Esophagus muscularis mucosa (tissue), 4 donors: ENCODE results near the gene CORO2B.

Experiments
- CTCF ChIP-seq, 3 experiments: fragments of 200-600 bp in 2 of 3; fragments of 450-650 bp in 1 of 3; sonication (generic) in 2 of 3; IDR thresholded peaks; one replicate each; pipeline ENCODE4 v1.5.1; 2017 to 2019; ENCODE audit warnings: antibody characterized with exemption in 3 of 3, mild to moderate bottlenecking in 2 of 3, moderate library complexity in 1 of 3
- EP300 ChIP-seq: sonication (generic); formaldehyde crosslinking; IDR thresholded peaks from one replicate; pipeline ENCODE4 v1.6.1; 2017; ENCODE audit warnings: antibody characterized with exemption
- POLR2A ChIP-seq: fragments of 450-650 bp; IDR thresholded peaks from one replicate; pipeline ENCODE4 v1.6.1; 2017; ENCODE audit warnings: antibody characterized with exemption, moderate library complexity, mild to moderate bottlenecking, low read depth
- POLR2AphosphoS5 ChIP-seq, 2 donors: sonication (generic); formaldehyde crosslinking; IDR thresholded peaks; one replicate each; pipeline ENCODE4 v1.6.1; 2017; ENCODE audit warnings: antibody characterized with exemption in 2 of 2

GRCh38 chr15:68572921-68573320 is 5.9 kb upstream of the CORO2B start:
- TF ChIP-seq CTCF (IDR thresholded peaks at IDR 0.05) = no peak
- no peak for TF ChIP-seq POLR2AphosphoS5 (IDR thresholded peaks at IDR 0.05)
- TF ChIP-seq POLR2A = no peak
- no peak for TF ChIP-seq EP300
